Natural killer cell treated with Interleukin-12 subunit alpha and Interleukin-12 subunit beta and Interleukin-15 and Interleukin-18, amount 100 ng/mL, for 72 hours (primary cell): Measurements from ENCODE around the gene METRNL. TPM values are rescaled to one million over a fixed set of nuclear protein-coding genes. Genes with fewer than 3 reads are reported as not detected.
A peak's percentile ranks its signal among the peaks of the same experiment; 100 is the strongest.

Experiments used
- ATAC-seq, 2 donors: fragments of 150-1000 bp; cut with Tn5 transposase in 1 of 2; sonication (Bioruptor Pico), chemical (Tn5 transposase) in 1 of 2; 2 replicates each; pipeline ENCODE4 v1.10.0; 2021
- DNase-seq: peaks from one replicate; pipeline ENCODE4 v3.0.0; 2022; ENCODE audit warnings: low spot score
- H3K27ac Mint-ChIP-seq, 2 donors: 1 replicate in 1 of 2; 2 replicates in 1 of 2; pipeline ENCODE4 v1.8.0; 2022; ENCODE audit warnings: mixed read lengths in 2 of 2, mild to moderate bottlenecking in 1 of 2, moderate library complexity in 1 of 2
- H3K27me3 Mint-ChIP-seq, 2 donors: 1 replicate in 1 of 2; 2 replicates in 1 of 2; pipeline ENCODE4 v1.8.0; 2022; ENCODE audit warnings: mixed read lengths in 2 of 2
- H3K36me3 Mint-ChIP-seq: one replicate; pipeline ENCODE4 v1.8.0; 2022; ENCODE audit warnings: mixed read lengths
- H3K4me1 Mint-ChIP-seq, 2 donors: 1 replicate in 1 of 2; 2 replicates in 1 of 2; pipeline ENCODE4 v1.8.0; 2022; ENCODE audit warnings: low read depth in 2 of 2, mixed read lengths in 2 of 2, mild to moderate bottlenecking in 1 of 2
- H3K4me3 Mint-ChIP-seq: one replicate; pipeline ENCODE4 v1.8.0; 2022; ENCODE audit warnings: mixed read lengths
- H3K9me3 Mint-ChIP-seq: 2 replicates; pipeline ENCODE4 v1.8.0; 2022; ENCODE audit warnings: mixed read lengths
- total RNA-seq, 2 donors: library from RNA; stranded (reverse); gene quantifications; one replicate each; pipeline ENCODE4 v1.2.3, GENCODE V29; 2022

The METRNL gene
- total RNA-seq, 2 donors from 2014 or later: 179 to 208 TPM

- H3K4me3 Mint-ChIP-seq: no peak overlapping the region
- peak in 1 of 2 donors; percentile 17 for ATAC-seq
- H3K36me3 Mint-ChIP-seq: peaks cover under 1% of the 10 kb centered on the region
- peaks cover 0 to 2% of the 10 kb centered on the region in 2 donors for H3K27me3 Mint-ChIP-seq
- H3K9me3 Mint-ChIP-seq: no peaks in the 10 kb centered on the region
- peaks cover 0 to 7% of the 10 kb centered on the region in 2 donors for H3K4me1 Mint-ChIP-seq
- H3K27ac Mint-ChIP-seq: no peak overlapping the region
- no peak for DNase-seq
These were observed 21.5 kb downstream of the METRNL start for GRCh38 chr17:83100853-83101391.

DNA sequence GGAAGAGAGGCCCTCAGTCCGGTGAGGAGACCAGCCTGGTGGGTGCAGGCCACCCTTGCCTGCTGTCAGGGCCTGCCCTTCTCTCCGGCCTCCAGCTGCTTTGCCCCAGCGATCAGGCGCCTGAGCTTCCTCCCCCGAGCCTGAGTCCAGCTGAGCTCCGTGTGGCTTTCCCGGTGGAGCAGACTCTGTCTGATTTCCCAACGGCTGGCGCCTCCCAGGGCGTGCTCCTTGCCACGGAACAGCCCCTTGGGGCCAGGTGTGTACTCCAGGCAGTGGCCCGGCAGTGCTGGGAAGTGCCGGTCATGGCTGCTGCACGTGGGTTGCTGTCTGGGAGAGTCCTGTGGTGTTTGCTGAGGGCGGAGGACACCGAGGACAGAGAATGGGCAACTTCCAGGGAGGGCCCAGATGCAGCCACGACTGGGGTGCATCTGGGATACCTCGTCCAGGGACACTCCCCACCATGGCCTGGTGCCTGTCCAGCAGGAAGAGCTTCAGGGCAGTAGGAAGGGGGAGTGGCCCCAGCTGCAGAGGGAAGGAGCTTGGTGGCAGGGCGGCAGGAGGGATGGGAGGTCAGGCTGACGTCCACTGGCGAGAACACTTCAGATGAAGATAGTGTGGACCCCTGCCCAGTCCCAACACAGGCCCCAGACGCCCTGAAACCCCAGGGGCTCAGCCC is 22.5 kb downstream of the METRNL start:
- ATAC-seq (no peak), DNase-seq (no peak)
- Mint-ChIP-seq H3K27ac (no peak overlapping the region), H3K9me3 (no peaks in the 10 kb centered on the region), H3K36me3 (no peaks in the 10 kb centered on the region), H3K4me3 (no peak overlapping the region), H3K27me3 (peaks cover 0 to 2% of the 10 kb centered on the region in 2 donors), H3K4me1 (peaks cover 3 to 9% of the 10 kb centered on the region in 2 donors)

GRCh38 chr17:83103200-83103942 is 24.0 kb downstream of the METRNL start:
- Mint-ChIP-seq H3K27me3 (peaks cover 0 to 6% of the 10 kb centered on the region in 2 donors), H3K4me1 (peaks cover 9 to 15% of the 10 kb centered on the region in 2 donors), H3K4me3 (no peak overlapping the region), H3K27ac (no peak overlapping the region), H3K36me3 (no peaks in the 10 kb centered on the region), H3K9me3 (no peaks in the 10 kb centered on the region)
- no peak for DNase-seq
- ATAC-seq: peak in 1 of 2 donors; percentile 45

DNA sequence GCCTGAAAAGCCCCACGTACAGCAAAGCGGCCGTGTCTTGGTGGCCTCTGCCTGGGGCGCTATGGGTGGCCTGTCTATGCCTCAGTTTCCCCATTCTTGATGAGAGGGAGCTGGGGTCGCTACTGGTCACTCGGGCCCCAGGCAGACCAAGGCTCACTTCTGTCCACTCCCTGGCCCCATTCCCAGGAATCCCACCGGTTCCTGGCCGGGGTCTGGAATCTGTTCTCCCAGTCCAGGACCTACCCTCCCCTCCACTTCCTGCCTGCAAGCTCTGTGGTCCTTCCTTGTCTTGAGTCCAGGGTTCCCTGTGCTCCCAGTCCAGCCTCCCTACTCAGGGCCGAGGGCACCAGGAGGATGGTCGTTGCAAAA is 24.5 kb downstream of the METRNL start:
- Mint-ChIP-seq H3K4me3 (no peak overlapping the region), H3K9me3 (no peaks in the 10 kb centered on the region), H3K36me3 (no peaks in the 10 kb centered on the region), H3K4me1 (peaks cover 12 to 17% of the 10 kb centered on the region in 2 donors), H3K27ac (no peak overlapping the region), H3K27me3 (peaks cover 3 to 9% of the 10 kb centered on the region in 2 donors)
- DNase-seq (no peak), ATAC-seq (no peak)

- H3K4me1 Mint-ChIP-seq: peaks cover 14 to 19% of the 10 kb centered on the region in 2 donors
- no peak overlapping the region for H3K27ac Mint-ChIP-seq
- no peak overlapping the region for H3K4me3 Mint-ChIP-seq
- no peaks in the 10 kb centered on the region for H3K36me3 Mint-ChIP-seq
- no peaks in the 10 kb centered on the region for H3K9me3 Mint-ChIP-seq
- DNase-seq (no peak), ATAC-seq (no peak)
- peaks cover 6 to 13% of the 10 kb centered on the region in 2 donors for H3K27me3 Mint-ChIP-seq
These were observed 25.4 kb downstream of the METRNL start for GRCh38 chr17:83104577-83105505.

GRCh38 chr17:83105512-83105911 is 26.1 kb downstream of the METRNL start:
- no peaks in the 10 kb centered on the region for H3K36me3 Mint-ChIP-seq
- H3K9me3 Mint-ChIP-seq: no peaks in the 10 kb centered on the region
- no peak overlapping the region for H3K4me3 Mint-ChIP-seq
- H3K27ac Mint-ChIP-seq: no peak overlapping the region
- H3K4me1 Mint-ChIP-seq: peaks cover 14 to 19% of the 10 kb centered on the region in 2 donors
- no peak for ATAC-seq
- no peak for DNase-seq
- peaks cover 6 to 17% of the 10 kb centered on the region in 2 donors for H3K27me3 Mint-ChIP-seq

DNA sequence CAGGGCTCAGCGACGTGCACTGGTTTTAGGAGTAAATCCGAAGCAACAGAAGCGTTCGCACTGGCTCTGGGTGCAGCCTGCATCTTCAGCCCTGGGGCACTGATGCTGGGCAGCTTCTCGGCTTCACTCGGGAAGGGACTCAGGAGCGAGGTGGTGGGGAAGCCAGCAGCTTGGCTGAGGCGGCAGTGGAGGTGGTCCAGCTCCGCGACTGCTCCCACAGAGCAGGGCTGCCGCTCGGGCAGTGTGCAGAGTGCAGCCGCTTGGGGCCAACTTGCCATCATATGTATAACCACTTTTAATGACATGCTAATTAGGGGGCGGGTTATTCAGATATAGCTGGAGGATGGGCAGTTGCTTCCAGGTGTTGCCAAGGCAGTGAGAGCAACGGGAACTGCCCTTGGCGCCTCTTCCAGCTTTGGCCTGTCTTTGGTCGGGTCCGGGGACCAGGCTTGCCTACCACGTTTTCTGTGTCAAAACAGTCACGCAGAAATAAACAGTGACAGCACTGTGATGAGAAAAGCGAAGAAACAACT is 26.7 kb downstream of the METRNL start:
- peaks cover 14 to 19% of the 10 kb centered on the region in 2 donors for H3K4me1 Mint-ChIP-seq
- DNase-seq: no peak
- H3K4me3 Mint-ChIP-seq: no peak overlapping the region
- H3K27me3 Mint-ChIP-seq: peaks cover 6 to 20% of the 10 kb centered on the region in 2 donors
- ATAC-seq: no peak
- H3K9me3 Mint-ChIP-seq: no peaks in the 10 kb centered on the region
- no peaks in the 10 kb centered on the region for H3K36me3 Mint-ChIP-seq
- no peak overlapping the region for H3K27ac Mint-ChIP-seq

- H3K4me1 Mint-ChIP-seq: peaks cover 14 to 15% of the 10 kb centered on the region in 2 donors
These were observed 27.7 kb downstream of the METRNL start for GRCh38 chr17:83106913-83107655.

GRCh38 chr17:83107656-83108048 is 28.2 kb downstream of the METRNL start:
- no peaks in the 10 kb centered on the region for H3K9me3 Mint-ChIP-seq
- no peak for ATAC-seq
- peaks cover 14 to 15% of the 10 kb centered on the region in 2 donors for H3K4me1 Mint-ChIP-seq
- peak overlapping the region in 1 of 2 donors; percentile 68 for H3K27ac Mint-ChIP-seq
- peaks cover 6 to 19% of the 10 kb centered on the region in 2 donors for H3K27me3 Mint-ChIP-seq
- H3K36me3 Mint-ChIP-seq: no peaks in the 10 kb centered on the region
- H3K4me3 Mint-ChIP-seq: no peak overlapping the region
- DNase-seq: no peak

More at GRCh38 chr17:83106913-83107655, 27.7 kb downstream of the METRNL start:
- Mint-ChIP-seq H3K36me3 (no peaks in the 10 kb centered on the region), H3K27me3 (peaks cover 6 to 19% of the 10 kb centered on the region in 2 donors), H3K27ac (no peak overlapping the region), H3K9me3 (no peaks in the 10 kb centered on the region), H3K4me3 (no peak overlapping the region)
- DNase-seq (no peak), ATAC-seq (no peak)

GRCh38 chr17:83108709-83109108 is 29.3 kb downstream of the METRNL start:
- Mint-ChIP-seq H3K27ac (no peak overlapping the region), H3K36me3 (no peaks in the 10 kb centered on the region), H3K9me3 (no peaks in the 10 kb centered on the region), H3K27me3 (peaks cover 6 to 19% of the 10 kb centered on the region in 2 donors), H3K4me1 (peaks cover 14 to 15% of the 10 kb centered on the region in 2 donors), H3K4me3 (no peak overlapping the region)
- no peak for ATAC-seq
- DNase-seq: no peak

DNA sequence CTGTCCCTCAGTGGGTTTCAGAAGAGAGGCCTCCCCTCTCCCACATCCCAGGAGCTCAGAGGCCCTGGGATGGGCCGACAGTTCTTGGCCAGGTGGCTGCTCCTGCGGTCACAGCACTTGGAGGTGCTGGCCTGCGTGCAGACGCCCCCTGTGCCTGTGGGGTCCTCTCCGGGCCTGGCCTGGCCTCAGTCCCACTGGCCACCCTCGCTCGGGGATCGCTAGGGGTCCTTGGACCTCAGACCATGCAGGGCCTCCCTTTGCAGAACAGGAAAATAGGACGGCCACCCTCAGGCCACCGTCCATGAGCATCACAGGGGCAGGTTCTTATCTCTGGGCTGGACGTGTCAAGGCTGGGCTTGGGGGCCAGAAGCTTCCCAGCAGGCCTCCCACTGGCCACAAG is 30.0 kb downstream of the METRNL start:
- H3K27me3 Mint-ChIP-seq: peaks cover 6 to 19% of the 10 kb centered on the region in 2 donors
- H3K9me3 Mint-ChIP-seq: no peaks in the 10 kb centered on the region
- DNase-seq (no peak), ATAC-seq (no peak)
- H3K27ac Mint-ChIP-seq: peak overlapping the region in 1 of 2 donors; percentile 50
- H3K36me3 Mint-ChIP-seq: no peaks in the 10 kb centered on the region
- H3K4me3 Mint-ChIP-seq: no peak overlapping the region
- H3K4me1 Mint-ChIP-seq: peaks cover 14 to 15% of the 10 kb centered on the region in 2 donors

DNA sequence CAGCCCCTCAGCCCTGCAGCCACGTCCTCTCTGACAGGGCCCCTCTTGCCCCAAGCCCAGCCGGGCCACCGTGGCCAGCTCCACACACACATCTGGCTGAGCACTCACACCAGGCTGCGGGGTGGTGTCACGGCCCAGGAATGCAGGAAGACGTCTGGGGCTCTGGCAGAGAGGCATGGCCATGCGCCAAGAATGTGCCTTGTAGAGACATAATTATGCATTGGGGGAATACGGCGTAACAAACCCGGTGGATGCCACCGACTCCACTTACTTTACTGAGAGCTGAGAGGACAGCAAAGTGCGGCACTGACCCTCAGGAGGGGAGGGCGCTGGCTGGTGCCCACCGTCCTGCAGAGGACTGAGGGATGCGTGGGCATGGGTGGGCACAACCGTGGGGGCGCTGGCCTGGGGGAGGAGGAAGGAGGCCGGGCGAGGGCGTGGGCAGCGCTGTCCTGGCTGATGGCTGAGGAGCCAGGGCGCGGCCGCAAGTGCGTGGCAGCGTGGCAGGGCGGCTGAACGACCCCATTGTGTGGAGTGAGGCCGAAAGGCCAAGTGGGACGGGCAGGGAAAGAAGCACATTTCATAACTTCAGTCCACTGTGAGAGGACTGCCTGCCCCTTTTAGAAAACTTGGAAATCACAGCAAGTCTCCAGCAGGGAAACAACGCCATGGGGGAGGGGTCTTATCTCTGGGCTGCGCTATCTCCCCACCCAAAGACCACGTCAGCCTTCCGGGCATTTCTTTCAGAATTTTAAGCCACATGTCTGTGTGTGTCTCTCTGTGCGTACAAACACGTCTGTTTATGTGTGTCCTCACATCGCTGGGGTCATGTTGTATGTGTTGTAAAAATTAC is 30.6 kb downstream of the METRNL start:
- Mint-ChIP-seq H3K9me3 (no peaks in the 10 kb centered on the region), H3K36me3 (no peaks in the 10 kb centered on the region), H3K4me3 (no peak overlapping the region), H3K27me3 (peaks cover 6 to 19% of the 10 kb centered on the region in 2 donors), H3K4me1 (peaks cover 14 to 15% of the 10 kb centered on the region in 2 donors), H3K27ac (peak overlapping the region in 1 of 2 donors; percentile 50)
- DNase-seq (no peak), ATAC-seq (no peak)
